Epithelial cell of esophagus (primary cell): ENCODE measurements around the gene PCDHA13.
"Not testable (repeated sequence)": the region's sequence is repeated elsewhere in the genome, so short reads cannot be mapped to it uniquely, and the experiment has no call there.

Experiments used
- DNase-seq: peaks from one replicate; pipeline ENCODE4 v3.0.0; 2010; ENCODE audit warnings: low read depth
- H3K4me3 ChIP-seq: 2 replicates; pipeline ENCODE4 v1.5.1; 2011; ENCODE audit warnings: mild to moderate bottlenecking, low read length, control low read depth
- TF ChIP-seq, protein P1 (sequence below): IDR thresholded peaks from 2 replicates; pipeline ENCODE4 v1.5.1; 2011; ENCODE audit warnings: low read depth, mild to moderate bottlenecking, low read length, control low read depth, inconsistent platforms; ENCODE audit not compliant: insufficient read depth; ENCODE audit errors: missing control alignments

Gene PCDHA13

DNA sequence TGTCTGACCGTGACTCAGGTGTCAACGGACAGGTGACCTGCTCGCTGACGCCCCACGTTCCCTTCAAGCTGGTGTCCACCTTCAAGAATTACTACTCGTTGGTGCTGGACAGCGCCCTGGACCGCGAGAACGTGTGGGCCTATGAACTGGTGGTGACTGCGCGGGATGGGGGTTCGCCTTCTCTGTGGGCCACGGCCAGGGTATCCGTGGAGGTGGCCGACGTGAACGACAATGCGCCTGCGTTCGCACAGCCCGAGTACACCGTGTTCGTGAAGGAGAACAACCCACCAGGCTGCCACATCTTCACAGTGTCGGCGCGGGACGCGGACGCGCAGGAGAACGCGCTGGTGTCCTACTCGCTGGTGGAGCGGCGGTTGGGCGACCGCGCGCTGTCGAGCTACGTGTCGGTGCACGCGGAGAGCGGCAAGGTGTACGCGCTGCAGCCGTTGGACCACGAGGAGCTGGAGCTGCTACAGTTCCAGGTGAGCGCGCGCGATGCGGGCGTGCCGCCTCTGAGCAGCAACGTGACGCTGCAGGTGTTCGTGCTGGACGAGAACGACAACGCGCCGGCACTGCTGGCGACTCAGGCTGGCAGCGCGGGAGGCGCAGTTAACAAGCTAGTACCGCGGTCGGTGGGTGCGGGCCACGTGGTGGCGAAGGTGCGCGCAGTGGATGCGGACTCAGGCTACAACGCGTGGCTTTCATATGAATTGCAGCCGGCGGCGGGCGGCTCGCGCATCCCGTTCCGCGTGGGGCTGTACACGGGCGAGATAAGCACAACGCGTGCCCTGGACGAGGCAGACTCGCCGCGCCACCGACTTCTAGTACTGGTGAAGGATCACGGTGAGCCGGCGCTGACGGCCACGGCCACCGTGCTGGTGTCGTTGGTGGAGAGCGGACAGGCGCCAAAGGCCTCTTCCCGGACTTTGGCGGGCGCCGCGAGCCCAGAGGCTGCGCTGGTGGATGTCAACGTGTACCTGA, 11.4 kb upstream of the PCDHA13 start:
- no peak for DNase-seq
- no peak overlapping the region for H3K4me3 ChIP-seq
- TF ChIP-seq, protein P1, sequence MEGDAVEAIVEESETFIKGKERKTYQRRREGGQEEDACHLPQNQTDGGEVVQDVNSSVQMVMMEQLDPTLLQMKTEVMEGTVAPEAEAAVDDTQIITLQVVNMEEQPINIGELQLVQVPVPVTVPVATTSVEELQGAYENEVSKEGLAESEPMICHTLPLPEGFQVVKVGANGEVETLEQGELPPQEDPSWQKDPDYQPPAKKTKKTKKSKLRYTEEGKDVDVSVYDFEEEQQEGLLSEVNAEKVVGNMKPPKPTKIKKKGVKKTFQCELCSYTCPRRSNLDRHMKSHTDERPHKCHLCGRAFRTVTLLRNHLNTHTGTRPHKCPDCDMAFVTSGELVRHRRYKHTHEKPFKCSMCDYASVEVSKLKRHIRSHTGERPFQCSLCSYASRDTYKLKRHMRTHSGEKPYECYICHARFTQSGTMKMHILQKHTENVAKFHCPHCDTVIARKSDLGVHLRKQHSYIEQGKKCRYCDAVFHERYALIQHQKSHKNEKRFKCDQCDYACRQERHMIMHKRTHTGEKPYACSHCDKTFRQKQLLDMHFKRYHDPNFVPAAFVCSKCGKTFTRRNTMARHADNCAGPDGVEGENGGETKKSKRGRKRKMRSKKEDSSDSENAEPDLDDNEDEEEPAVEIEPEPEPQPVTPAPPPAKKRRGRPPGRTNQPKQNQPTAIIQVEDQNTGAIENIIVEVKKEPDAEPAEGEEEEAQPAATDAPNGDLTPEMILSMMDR, result no peak

DNA sequence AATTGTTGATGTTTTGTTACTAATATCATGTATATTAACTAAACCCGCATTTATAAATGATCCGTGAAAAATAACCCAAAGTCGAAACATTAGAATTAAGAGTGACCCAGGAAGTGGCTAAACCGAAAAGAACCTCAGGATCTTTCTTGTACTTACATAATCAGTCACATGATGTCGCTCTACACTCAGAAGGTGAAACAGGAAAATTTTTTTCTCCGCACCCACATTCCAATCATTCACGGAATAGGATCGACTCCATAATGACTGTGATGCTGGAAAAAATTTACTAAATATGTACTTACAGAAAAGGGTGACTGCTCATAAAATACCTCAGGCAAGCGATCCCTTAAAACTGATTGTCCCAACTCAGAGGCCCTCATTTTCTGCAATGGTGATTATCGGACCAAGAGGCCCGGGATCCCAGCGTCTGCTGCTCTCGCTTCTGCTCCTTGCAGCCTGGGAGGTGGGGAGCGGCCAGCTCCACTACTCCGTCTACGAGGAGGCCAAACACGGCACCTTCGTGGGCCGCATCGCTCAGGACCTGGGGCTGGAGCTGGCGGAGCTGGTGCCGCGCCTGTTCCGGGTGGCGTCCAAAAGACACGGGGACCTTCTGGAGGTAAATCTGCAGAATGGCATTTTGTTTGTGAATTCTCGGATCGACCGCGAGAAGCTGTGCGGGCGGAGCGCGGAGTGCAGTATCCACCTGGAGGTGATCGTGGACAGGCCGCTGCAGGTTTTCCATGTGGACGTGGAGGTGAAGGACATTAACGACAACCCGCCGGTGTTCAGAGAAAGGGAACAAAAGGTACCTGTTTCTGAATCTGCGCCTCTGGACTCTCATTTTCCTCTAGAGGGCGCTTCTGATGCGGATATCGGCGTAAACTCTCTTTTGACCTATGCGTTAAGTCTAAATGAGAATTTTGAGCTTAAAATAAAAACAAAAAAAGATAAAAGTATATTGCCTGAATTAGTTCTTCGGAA, 6.5 kb upstream of the PCDHA13 start, which contains the start of gene PCDHA12:
PCDHA12 (plus strand) TSS at position 224 of the 981 bp plus-strand sequence; CDS start at position 389, 165 bp downstream.
- TF ChIP-seq, protein P1, result no peak
- DNase-seq, result no peak
- H3K4me3 ChIP-seq, result no peak within 1 kb of the TSS

DNA sequence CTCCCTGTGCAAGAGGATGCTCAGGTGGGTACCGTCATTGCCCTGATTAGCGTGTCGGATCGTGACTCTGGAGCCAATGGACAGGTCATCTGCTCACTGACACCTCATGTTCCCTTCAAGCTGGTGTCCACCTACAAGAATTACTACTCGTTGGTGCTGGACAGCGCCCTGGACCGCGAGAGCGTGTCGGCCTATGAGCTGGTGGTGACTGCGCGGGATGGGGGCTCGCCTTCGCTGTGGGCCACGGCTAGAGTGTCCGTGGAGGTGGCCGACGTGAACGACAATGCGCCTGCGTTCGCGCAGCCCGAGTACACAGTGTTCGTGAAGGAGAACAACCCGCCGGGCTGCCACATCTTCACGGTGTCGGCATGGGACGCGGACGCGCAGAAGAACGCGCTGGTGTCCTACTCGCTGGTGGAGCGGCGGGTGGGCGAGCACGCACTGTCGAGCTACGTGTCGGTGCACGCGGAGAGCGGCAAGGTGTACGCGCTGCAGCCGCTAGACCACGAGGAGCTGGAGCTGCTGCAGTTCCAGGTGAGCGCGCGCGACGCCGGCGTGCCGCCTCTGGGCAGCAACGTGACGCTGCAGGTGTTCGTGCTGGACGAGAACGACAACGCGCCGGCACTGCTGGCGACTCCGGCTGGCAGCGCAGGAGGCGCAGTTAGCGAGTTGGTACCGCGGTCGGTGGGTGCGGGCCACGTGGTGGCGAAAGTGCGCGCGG, 5.2 kb upstream of the PCDHA13 start:
- DNase-seq, H3K4me3 ChIP-seq: not testable (repeated sequence)

DNA sequence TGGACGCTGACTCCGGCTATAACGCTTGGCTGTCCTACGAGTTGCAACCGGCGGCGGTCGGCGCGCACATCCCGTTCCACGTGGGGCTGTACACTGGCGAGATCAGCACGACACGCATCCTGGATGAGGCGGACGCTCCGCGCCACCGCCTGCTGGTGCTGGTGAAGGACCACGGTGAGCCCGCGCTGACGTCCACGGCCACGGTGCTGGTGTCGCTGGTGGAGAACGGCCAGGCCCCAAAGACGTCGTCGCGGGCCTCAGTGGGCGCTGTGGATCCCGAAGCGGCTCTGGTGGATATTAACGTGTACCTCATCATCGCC, 4.7 kb upstream of the PCDHA13 start:
- TF ChIP-seq, protein P1, result no peak
- no peak for DNase-seq
- no peak overlapping the region for H3K4me3 ChIP-seq

DNA sequence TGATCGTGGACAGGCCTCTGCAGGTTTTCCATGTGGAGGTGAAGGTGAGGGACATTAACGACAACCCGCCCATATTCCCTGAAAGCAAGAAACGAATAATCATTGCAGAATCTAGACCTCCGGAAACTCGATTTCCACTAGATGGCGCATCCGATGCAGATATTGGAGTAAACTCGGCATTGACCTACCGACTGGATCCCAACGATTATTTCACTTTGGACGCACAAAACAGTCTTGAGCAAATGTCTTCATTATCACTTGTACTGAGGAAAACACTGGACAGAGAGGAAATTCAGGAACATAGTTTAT, 621 bp downstream of the PCDHA13 start:
- TF ChIP-seq, protein P1, result no peak
- H3K4me3 ChIP-seq, result no peak overlapping the region

DNA sequence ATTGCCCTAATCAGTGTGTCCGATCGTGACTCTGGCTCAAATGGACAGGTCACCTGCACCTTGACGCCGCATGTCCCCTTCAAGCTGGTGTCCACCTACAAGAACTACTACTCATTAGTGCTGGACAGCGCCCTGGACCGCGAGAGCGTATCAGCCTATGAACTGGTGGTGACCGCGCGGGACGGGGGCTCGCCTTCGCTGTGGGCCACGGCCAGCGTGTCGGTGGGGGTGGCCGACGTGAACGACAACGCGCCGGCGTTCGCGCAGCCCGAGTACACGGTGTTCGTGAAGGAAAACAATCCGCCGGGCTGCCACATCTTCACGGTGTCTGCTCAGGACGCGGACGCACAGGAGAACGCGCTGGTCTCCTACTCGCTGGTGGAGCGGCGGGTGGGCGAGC, 1.4 kb downstream of the PCDHA13 start:
- TF ChIP-seq, protein P1, result no peak
- no peak overlapping the region for H3K4me3 ChIP-seq
- no peak for DNase-seq

More for the DNA sequence above, 621 bp downstream of the PCDHA13 start:
- peak; percentile 4 for DNase-seq
